Activated CD8-positive, alpha-beta memory T cell treated with anti-CD3 and anti-CD28 coated beads for 48 hours (primary cell): ENCODE measurements around the gene CLEC4E.
"Not testable (repeated sequence)": the region's sequence is repeated elsewhere in the genome, so short reads cannot be mapped to it uniquely, and the experiment has no call there.

Experiments used
- DNase-seq, 3 experiments: peaks; one replicate each; pipeline ENCODE4 v3.0.0-alpha.2; 2020; ENCODE audit warnings: low read depth in 2 of 3, low spot score in 2 of 3

Gene CLEC4E

DNA sequence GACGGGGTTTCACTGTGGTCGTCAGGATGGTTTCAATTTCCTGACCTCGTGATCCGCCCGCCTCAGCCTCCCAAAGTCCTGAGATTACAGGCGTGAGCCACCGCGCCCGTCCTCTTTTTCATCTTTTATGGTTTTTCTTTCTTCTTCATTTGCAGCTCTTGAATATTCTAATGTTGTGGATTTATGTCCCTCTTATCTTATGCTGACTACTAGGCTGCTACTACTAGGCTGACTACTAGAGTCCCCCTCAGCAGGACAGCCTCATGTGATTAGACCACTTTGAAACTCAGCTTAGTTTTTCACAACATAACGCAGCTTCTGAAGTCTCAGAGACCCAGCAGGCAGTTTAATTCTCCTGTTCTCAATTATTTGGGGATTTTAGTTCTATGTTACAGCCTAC lies 857 bp upstream of the CLEC4E start:
- no peak for DNase-seq

DNA sequence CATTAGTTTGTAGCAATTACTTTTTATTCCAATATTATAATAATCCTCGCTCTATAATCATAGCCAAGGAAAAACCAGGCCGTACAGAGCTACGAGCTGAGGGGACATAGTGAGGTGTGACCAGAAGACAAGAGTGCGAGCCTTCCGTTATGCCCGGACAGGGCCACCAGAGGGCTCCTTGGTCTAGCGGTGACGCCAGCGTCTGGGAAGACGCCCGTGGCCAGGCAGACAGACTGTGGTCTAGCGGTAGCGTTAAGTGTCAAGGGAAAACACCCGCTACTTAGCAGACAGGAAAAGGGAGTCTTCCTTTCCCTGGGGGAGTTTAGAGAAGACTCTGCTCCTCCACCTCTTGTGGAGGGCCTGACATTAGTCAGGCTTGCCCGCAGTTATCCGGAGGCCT lies 2.9 kb downstream of the CLEC4E start:
- DNase-seq, result not testable (repeated sequence)

DNA sequence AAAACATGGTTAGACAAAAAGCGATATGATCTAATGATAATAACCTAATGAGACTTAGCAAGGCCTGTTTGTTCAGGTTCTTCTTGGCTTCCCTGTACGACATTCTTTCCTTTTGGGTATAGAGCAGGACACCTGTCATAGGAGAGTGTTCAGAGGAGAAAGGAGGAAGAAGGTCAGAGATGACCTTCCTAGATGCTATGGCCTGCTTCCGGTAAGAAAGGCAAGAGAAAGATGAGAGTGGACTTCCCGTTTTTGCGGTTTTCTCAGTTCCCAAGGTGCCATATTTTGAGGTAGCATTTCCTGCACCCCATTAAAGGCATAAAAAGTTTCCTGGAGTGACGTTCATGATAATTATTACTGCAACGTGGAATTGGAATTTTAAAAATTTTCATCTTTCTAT lies 8.7 kb downstream of the CLEC4E start:
- DNase-seq, result no peak

DNA sequence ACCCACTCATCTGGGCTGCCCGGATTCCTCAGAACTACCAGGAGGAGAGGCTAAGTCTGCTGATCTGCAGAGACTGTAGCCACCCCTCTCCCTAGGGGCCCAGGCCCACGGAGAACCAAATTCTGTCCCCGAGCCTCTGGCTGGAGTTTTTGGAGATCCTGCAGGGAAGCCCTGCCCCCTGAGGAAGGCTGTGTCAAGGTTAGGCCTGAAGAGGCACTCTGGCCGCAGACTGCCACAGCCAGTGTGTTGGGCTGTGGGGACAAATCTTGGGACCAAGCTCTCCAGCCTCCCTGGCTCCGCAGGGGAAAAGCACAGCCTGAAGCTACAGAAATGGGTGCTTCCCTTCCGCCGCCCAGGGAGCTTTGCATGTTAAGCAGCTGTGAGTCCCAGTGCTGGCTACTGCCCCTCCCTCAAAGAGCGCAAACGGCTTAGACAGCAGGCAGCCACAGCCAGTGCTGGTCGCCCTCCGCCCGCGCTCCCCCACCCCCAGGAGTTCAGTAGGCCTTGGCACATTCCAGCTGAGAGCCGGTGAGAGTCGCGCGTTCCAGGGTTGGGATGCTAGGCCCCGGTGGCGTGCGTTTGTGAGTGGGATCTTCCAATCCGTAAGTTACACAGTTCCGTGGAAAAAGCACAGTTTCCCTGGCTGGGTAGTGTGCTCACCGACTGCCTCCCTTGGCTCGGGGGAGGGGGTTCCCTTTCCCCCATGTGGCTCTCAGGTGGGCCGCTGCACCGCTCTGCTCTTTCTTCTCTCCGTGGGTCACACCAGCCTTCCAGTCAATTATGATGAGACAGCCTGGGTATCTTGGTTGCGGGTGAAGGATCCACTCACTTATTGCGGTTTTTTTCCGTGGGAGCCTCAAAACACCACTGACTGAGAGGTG lies 13.2 kb downstream of the CLEC4E start:
- DNase-seq, result no peak

DNA sequence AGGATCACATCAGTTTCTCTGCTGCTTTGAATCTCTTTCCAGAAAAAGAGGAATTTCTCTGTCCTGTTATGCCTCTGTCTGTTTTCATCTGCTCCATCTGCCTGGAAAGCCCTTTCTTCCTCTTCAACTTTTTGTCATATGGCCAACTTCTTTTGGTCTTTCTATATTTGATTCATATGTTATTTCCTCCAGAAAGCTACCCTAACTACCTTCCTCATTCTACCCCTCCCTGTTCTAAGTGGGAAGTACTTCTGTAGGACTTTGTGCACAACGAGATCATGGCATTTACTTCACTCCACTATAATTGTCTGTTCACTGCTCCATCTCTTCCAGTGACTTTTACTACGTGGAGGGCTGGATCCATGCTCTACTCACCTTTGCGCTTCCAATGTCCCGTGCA lies 21.5 kb downstream of the CLEC4E start:
- no peak for DNase-seq

DNA sequence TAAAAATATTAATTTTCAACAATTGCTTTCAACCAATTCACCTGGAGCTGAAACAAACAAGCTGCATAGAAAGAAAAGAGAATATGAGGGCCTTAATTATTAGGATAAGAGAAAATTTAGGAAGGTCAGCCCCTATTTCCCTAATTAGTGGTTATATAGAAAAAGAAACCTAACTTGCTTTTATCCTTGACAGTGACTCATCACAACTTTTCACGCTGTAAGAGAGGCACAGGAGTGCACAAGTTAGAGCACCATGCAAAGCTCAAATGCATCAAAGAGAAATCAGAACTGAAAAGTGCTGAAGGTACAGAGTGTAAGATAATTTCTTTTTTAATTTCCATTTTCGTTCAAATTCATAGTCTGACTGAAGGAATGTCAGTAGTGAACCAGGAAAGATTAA lies 22.7 kb downstream of the CLEC4E start:
- DNase-seq, result no peak

DNA sequence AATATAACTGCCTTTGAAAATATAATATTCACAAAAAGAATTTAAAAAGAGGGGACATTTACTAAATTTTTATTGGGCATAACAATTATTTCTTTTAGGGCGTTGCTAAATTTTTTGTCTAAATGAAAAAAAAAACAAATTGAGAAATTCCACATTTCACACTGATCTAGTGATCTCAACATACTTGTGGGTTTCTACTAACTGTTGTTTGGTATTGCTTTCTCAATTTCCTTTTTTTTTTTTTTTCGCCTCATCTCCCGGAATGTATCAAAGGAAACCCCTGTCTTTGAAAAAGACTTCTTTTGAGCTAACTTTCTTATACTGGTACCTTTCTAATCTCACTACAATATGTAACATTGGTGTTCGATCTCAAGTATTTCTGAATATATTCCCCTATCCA lies 27.4 kb downstream of the CLEC4E start, which contains the start of gene CLEC4D:
Gene CLEC4D (plus strand): TSS at position 248 of the 400 bp plus-strand sequence. CDS start 230 bp downstream, outside the sequence.
- no peak for DNase-seq

DNA sequence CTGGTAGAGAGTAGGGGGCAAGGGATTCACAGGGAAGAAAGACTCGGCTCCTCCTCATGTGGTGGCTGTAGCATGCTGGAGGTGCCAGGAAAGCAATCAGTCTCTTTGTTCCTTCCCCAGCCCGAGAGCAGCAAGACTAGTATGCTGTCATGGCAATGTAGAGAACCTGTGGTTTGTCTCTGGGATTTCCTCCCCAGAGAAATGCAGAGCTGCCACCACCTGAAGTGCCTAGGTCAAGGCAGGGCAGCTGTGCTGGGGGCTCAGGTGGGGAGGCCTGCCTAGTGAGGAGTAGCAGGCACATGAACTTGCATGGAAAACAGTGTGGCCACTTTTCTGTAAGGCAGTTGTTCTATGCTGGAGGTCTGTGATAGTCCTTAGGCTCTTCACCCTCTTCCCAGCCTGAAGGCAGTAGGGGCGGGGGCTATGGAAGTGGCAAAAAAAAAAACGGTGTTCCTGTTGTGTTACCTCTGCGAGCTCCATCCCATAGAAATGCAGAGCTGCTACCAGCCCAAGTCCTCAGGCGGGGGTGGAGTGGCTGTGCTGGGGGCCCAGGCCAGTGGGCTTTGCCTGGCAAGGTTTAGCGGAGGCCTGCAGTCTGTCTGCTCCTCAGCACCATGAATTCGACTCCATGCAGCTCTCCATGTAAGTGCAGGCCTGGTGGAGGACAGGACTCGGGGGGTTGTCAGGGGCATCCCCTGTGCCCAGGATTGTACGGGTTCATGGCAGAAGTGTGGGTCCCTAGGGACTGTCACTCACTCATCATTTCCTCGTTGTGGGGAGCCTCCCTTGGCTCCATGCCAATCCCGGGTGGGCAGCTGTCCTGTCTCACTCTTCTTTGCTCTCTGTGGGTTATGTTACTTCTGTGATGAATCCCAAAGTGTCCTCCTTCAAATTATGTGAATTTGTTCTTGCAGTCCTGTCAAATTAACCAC lies 31.5 kb downstream of the CLEC4E start:
- no peak for DNase-seq

DNA sequence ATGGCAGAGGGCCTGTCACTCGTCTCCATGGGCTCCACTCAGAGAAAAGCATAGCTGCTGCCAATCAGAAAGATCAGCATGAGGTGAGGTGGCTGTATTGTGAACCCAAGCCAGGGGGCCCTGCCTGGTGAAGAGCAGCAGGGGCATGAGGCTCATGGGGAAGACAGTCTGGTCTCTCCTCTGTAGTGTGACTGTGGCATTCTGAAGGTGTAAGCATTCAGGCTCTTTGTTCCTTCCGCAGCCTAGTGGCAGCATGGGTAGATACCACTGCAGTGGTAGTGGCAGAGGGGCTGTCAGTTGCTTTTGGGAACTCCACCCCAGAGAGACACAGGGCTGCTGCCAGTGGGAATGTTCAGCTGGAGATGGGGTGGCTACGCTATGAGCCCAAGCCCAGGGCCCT lies 32.5 kb downstream of the CLEC4E start:
- no peak for DNase-seq

DNA sequence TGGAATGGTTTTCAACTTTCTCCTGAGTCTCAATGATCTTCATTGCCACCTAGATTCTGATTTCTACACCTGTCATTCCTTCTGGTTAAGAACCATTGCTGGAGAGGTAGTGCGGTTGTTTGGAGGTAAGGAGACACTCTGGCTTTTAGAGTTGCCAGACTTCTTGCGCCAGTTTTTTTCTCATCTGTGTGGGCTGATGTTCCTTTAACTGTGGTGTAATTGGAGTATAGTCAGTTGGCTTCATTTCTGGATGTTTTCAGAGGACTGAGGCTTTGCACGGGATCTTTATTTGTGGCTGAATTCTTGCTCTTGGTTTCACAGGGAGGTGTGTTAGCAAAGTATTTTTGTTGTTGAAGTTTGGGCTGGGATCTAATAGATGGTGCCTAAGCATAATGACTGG lies 33.1 kb downstream of the CLEC4E start:
- DNase-seq, result no peak

DNA sequence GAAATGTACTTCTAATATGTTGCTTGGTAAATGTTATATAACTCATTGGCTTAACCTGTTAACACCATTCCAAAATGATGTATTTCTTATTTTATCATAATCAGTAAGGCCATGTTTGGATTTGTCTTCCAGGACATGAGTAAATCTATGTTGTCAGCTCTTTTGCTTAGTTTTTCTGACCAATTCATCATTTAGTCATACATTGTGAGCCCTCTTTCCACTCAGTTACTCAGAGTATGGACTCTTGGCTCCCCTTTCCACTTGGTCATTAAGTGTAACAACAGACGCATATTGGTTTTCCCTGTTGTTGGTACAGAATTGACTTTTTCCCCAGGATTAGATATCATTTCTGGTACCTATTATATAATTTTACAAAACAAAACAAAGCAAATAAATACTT lies 36.4 kb downstream of the CLEC4E start:
- DNase-seq, result no peak

DNA sequence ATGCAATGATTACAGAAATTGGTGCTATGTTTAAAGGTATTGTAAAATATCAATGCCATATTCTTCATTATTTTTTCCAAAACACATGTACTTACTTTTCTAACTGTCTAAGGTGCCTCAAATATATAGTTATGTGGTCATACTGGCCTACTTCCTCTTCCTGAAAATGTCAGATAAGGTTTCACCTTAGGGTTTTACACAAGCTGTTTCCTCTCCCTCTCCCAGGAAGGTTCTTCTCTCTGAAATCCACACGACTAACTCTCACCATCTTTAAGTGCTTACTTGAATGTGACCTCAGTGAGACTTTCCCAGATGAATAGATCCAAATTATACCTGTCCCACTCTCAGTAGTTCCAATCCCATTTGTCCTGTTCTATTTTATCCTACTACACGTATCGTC lies 39.0 kb downstream of the CLEC4E start:
- DNase-seq, result no peak

DNA sequence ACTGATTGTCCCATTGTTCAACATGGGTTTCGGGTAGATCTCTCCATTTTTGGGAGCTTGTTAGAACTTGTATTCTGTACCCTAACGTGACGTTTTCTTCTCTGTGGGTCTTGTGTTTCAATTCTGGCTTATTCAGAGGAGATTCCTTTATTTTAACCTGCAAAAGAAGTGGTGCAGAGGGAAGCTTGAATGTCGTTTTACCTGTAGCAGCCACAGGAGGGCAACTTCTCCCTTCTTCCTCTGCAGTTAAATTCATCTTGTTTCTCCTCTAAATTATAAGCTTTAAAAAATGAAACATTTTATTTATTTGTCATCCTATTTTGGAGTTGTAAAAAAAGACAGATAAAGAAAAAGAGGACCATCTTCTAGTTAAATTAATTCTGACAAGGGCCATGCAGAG lies 41.1 kb downstream of the CLEC4E start:
- DNase-seq, result no peak

DNA sequence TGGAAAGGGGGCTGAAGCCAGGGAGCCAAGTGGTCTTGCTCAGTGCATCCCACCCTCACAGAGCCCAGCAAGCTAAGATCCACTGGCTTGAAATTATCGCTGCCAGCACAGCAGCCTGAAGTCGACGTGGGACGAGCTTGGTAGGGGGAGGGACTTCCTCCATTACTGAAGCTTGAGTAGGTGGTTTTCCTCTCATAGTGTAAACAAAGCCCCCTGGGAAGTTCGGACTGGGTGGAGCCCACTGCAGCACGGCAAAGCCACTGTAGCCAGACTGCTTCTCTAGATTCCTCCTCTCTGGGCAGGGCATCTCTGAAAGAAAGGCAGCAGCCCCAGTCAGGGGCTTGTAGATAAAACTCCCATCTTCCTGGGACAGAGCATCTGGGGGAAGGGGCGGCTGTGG lies 44.6 kb downstream of the CLEC4E start:
- DNase-seq, result not testable (repeated sequence)

DNA sequence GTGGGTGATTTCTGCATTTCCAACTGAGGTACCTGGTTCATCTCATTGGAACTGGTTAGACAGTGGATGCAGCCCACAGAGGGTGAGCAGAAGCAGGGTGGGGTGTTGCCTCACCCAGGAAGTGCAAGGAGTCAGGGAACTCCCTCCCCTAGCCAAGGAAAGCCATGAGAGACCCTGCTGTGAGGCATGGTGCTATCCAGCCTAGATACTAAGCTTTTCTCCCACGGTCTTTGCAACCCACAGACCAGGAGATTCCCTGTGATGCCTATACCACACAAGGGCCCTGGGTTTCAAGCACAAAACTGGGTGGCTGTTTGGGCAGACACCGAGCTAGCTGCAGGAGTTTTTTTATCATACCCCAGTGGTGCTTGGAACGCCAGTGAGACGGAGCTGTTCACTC lies 45.0 kb downstream of the CLEC4E start:
- DNase-seq, result not testable (repeated sequence)

DNA sequence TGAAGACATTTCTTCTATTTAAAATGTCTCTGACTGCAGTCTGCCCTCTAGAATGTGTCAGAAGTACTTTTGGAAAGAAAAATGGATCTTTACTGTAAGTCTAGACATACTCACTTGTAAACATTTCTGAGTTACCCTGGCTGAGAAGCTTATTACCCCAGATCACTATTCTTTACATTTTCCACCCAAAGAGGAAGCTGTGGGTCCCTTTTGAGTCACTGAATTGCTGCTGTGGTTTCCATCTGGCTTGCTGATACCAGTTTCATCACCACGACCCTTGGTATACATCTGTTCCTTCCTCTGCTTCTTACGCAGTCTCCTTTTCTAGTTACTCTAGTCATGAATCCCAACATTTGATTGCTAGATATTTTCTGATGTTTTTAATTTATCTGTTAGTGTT lies 47.6 kb downstream of the CLEC4E start:
- DNase-seq, result peak in 1 of 3 experiments; percentile 14

DNA sequence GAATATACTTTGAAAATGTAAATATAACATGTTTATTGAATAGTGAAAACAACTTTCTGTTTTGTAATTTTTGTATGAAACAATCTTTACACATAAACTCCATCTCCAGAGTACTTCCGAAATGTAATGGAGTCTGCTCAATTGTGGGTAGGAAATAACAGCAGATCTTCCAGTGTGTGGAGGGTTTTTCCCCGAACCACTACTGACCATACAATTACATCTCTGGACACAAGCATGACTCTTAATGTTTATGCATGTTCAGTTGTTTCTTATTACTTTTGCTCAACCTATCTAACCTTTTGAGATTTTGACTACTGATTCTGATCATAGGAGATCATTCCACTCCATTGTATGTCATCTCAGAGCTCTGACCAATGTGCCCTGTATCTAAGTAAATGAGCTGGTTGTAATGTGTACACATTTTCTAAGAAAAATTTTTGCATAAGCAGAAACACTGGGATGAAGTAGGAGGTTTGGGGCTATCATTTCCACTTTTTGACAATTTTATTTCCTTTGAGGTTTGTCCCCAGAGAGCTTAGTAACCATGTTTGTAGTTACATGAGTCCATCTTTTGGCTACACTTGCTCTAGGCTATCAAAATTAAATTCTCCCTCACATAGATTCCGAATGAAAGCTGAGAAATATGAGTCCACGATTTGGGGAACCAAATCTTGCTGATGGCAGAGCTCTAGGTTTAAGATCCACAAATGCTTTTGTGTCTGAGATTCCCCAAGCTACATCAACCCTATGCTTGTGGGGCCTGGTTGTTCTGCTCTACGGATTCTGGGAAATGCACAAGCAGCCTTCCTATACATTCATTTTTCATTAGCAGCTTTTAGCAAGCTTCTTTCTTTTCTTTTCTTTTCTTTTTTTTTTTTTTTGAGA lies 48.8 kb downstream of the CLEC4E start:
- no peak for DNase-seq
